ENCODE data around the gene TBXA2R.

Gene TBXA2R

GRCh38 chr19:3612330-3612729 lies 5.7 kb upstream of the TBXA2R start:
- H2AFZ ChIP-seq (ENCODE audit: low read depth), result no peak overlapping the region

GRCh38 chr19:3611841-3612240 lies 5.2 kb upstream of the TBXA2R start:
- H3K79me2 ChIP-seq (ENCODE audit: insufficient read depth, low read depth), result no peaks in the 10 kb centered on the region
- H3K9ac ChIP-seq, result no peak overlapping the region
- H3K4me2 ChIP-seq, result no peak overlapping the region
- H3K27ac ChIP-seq, result no peak overlapping the region
- H2AFZ ChIP-seq (ENCODE audit: low read depth), result no peak overlapping the region
- H3K4me3 ChIP-seq (IDR thresholded peaks at IDR 0.05; ENCODE audit: insufficient read depth, low read depth, low read length), result no peak overlapping the region
- H3K36me3 ChIP-seq (ENCODE audit: insufficient read depth), result no peaks in the 10 kb centered on the region
- peaks cover 8% of the 10 kb centered on the region for H3K4me1 ChIP-seq (ENCODE audit: low read depth, poor library complexity, severe bottlenecking)
- H3K27me3 ChIP-seq (ENCODE audit: insufficient read depth, low read depth), result no peaks in the 10 kb centered on the region
- TF ChIP-seq CTCF (conservative IDR thresholded peaks at IDR 0.05; ENCODE audit: low read depth, low read length), result no peak
- H4K20me1 ChIP-seq (ENCODE audit: insufficient read depth), result no peaks in the 10 kb centered on the region

More at GRCh38 chr19:3612330-3612729, 5.7 kb upstream of the TBXA2R start:
- Histone ChIP-seq H4K20me1 (ENCODE audit: insufficient read depth) (no peaks in the 10 kb centered on the region), H3K9ac (no peak overlapping the region), H3K4me1 (ENCODE audit: low read depth, poor library complexity, severe bottlenecking) (peaks cover 13% of the 10 kb centered on the region), H3K79me2 (ENCODE audit: insufficient read depth, low read depth) (no peaks in the 10 kb centered on the region), H3K4me3 (IDR thresholded peaks at IDR 0.05; ENCODE audit: insufficient read depth, low read depth, low read length) (no peak overlapping the region), H3K27ac (no peak overlapping the region), H3K27me3 (ENCODE audit: insufficient read depth, low read depth) (no peaks in the 10 kb centered on the region), H3K36me3 (ENCODE audit: insufficient read depth) (no peaks in the 10 kb centered on the region), H3K4me2 (no peak overlapping the region)
- no peak for TF ChIP-seq CTCF (conservative IDR thresholded peaks at IDR 0.05; ENCODE audit: low read depth, low read length)

DNA sequence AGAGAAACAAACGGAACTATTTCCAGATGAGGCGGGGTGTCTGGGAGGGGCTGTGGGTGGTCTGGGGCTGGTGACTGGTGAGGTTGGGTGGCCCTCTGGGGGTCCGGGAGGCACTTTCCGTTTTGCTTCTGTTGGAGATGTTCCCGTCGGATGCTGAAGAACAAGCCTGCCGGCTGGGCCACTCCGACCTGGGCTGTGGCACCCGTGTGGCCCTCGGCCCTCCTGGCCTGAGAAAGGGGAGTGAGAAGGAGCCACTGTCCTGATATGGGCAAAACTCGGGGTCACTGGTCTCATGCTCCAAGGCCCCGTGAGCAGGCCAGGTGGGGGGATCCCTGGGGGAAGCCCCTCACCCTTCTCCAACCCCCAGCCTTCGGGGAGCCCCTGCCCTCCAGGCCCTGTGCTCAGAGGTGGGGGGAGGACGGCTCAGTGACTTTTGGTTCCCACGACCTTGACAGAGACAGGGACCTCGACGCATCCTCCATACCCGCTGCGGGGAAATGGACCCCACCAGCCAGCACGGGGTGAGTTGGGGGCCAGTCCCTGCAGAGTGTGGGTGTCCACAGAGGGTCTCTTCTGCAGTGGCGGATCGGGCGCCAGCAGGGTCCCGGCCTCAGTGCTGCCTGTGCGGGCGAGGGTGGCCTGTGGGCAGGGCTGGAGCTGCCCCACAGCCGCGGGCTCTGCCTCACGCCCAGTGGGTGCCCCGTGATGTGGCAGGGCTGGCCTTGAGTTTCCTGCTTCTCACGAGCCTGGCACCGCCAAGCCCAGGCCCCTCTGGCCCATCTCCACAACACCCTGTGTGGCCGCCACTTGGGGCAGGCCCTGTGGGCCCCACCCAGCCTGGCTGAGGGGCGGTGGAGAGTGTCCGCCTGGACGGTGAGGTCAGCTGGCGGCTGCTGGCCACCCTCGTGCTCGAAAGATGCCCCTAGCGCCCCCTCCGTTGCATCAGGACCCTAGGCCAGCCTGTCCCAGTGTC lies 4.4 kb upstream of the TBXA2R start:
- no peaks in the 10 kb centered on the region for H4K20me1 ChIP-seq (ENCODE audit: insufficient read depth)
- TF ChIP-seq CTCF (conservative IDR thresholded peaks at IDR 0.05; ENCODE audit: low read depth, low read length), result no peak
- H3K27ac ChIP-seq, result no peak overlapping the region
- H3K4me2 ChIP-seq, result no peak overlapping the region
- H3K27me3 ChIP-seq (ENCODE audit: insufficient read depth, low read depth), result no peaks in the 10 kb centered on the region
- peaks cover 4% of the 10 kb centered on the region for H3K4me1 ChIP-seq (ENCODE audit: low read depth, poor library complexity, severe bottlenecking)
- H3K9ac ChIP-seq, result no peak overlapping the region
- no peaks in the 10 kb centered on the region for H3K36me3 ChIP-seq (ENCODE audit: insufficient read depth)
- no peak overlapping the region for H3K4me3 ChIP-seq (IDR thresholded peaks at IDR 0.05; ENCODE audit: insufficient read depth, low read depth, low read length)
- H3K79me2 ChIP-seq (ENCODE audit: insufficient read depth, low read depth), result no peaks in the 10 kb centered on the region
- H2AFZ ChIP-seq (ENCODE audit: low read depth), result no peak overlapping the region

DNA sequence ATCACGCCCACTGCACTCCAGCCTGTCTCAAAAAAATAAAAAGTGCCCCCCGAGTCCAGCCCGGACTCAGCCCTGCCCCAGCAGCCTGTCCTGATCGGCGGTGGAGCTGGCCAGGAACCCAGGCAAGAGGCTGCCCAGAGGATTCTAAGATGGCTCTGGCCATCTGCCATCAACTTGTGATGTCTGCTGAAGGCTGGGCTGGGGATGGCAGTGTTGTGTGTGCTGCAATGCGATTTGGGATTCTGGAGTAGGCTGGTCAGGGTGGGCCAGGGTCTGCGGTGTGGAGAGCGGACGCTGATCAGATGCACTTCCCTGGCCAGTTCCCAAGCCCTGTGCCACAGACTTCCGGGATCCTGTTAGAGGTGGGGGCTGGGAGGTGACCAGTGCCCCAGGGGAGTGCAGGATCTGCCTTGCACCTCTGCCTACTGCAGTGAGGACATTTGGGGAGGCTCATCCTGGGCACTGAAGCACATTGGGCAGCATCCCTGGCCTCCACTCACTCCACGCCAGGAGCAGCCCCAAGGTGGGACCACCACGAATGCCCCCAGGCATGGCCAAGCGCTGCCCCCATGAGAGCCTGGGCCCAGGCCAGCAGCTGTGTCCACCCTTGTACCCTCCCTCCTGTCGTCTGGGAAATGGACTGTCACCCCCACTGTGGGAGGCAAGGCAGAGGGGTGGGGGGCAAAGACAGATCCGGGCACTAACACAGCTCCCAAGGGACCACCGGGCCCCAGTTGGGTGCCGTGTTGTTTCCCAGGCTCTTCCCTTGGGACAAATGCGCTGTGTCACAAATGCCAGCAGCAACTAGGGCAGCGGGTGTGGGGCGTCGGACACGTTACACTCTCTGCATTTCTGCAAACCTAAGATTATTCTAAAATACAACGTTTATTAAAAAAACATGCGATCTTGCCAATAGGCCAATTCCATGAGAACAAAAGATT lies 3.4 kb upstream of the TBXA2R start:
- no peaks in the 10 kb centered on the region; the same call in 1 of the 2 replicates for H3K27me3 ChIP-seq (ENCODE audit: insufficient read depth, low read depth)
- no peak overlapping the region for H3K27ac ChIP-seq
- no peak overlapping the region for H2AFZ ChIP-seq (ENCODE audit: low read depth)
- no peaks in the 10 kb centered on the region for H4K20me1 ChIP-seq (ENCODE audit: insufficient read depth)
- peaks cover 5% of the 10 kb centered on the region for H3K4me1 ChIP-seq (ENCODE audit: low read depth, poor library complexity, severe bottlenecking)
- H3K9ac ChIP-seq, result no peak overlapping the region
- H3K4me3 ChIP-seq (IDR thresholded peaks at IDR 0.05; ENCODE audit: insufficient read depth, low read depth, low read length), result no peak overlapping the region
- H3K4me2 ChIP-seq, result no peak overlapping the region
- no peak for TF ChIP-seq CTCF (conservative IDR thresholded peaks at IDR 0.05; ENCODE audit: low read depth, low read length)
- H3K36me3 ChIP-seq (ENCODE audit: insufficient read depth), result no peaks in the 10 kb centered on the region
- H3K79me2 ChIP-seq (ENCODE audit: insufficient read depth, low read depth), result no peaks in the 10 kb centered on the region

Measured in KMS-11 (cell line).